Neural progenitor cell (in vitro differentiated cells): ENCODE data around the gene SHLD2.
"Not testable (repeated sequence)": the region's sequence is repeated elsewhere in the genome, so short reads cannot be mapped to it uniquely, and the experiment has no call there.

Experiments
- EZH2 ChIP-seq: fragments of 200-600 bp; sonication (generic); IDR thresholded peaks from 2 replicates; pipeline ENCODE4 v1.6.1; 2017; ENCODE audit warnings: antibody characterized with exemption, mild to moderate bottlenecking, moderate library complexity
- TF ChIP-seq, protein P1 (sequence below): fragments of 200-600 bp; sonication (generic); IDR thresholded peaks from 2 replicates; pipeline ENCODE4 v1.5.1; 2017; ENCODE audit warnings: antibody characterized with exemption, mild to moderate bottlenecking

DNA sequence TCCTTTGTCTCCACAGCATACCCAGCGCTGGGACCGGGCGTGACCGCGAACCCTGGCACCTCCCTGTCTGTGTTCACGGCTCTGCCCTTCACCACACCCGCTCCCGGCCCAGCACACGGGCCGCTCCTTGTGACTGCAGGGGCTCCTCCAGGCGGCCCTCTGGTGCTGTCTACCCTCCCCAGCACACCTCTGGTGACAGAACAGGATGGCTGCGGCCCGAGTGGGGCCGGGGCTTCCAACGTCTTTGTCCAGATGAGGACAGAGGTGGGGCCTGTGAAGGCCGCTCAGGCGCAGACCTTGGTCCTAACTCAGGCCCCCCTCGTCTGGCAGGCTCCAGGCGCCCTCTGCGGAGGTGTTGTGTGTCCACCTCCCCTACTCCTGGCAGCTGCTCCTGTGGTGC is 133.2 kb downstream of the SHLD2 start:
- TF ChIP-seq EZH2: not testable (repeated sequence)
- TF ChIP-seq, protein P1, sequence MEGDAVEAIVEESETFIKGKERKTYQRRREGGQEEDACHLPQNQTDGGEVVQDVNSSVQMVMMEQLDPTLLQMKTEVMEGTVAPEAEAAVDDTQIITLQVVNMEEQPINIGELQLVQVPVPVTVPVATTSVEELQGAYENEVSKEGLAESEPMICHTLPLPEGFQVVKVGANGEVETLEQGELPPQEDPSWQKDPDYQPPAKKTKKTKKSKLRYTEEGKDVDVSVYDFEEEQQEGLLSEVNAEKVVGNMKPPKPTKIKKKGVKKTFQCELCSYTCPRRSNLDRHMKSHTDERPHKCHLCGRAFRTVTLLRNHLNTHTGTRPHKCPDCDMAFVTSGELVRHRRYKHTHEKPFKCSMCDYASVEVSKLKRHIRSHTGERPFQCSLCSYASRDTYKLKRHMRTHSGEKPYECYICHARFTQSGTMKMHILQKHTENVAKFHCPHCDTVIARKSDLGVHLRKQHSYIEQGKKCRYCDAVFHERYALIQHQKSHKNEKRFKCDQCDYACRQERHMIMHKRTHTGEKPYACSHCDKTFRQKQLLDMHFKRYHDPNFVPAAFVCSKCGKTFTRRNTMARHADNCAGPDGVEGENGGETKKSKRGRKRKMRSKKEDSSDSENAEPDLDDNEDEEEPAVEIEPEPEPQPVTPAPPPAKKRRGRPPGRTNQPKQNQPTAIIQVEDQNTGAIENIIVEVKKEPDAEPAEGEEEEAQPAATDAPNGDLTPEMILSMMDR: not testable (repeated sequence)
